GM21515 (cell line): ENCODE measurements around the gene MLEC.
"Not testable (repeated sequence)": the region's sequence is repeated elsewhere in the genome, so short reads cannot be mapped to it uniquely, and the experiment has no call there.

Experiments
- ATAC-seq: cut with Tn5 transposase; IDR thresholded peaks from one replicate; pipeline ENCODE4 v1.9.1; 2021; ENCODE audit not compliant: unreplicated experiment

The MLEC gene

GRCh38 chr12:120720234-120720986 lies 33.5 kb downstream of the MLEC start:
- no peak for ATAC-seq

GRCh38 chr12:120720987-120721801 lies 34.2 kb downstream of the MLEC start:
- no peak for ATAC-seq

- no peak for ATAC-seq
Measured at GRCh38 chr12:120721866-120722265, 34.9 kb downstream of the MLEC start.

GRCh38 chr12:120722784-120723183 lies 35.8 kb downstream of the MLEC start:
- ATAC-seq: no peak

GRCh38 chr12:120724720-120725119 lies 37.8 kb downstream of the MLEC start:
- ATAC-seq: no peak

GRCh38 chr12:120725151-120725658 lies 38.3 kb downstream of the MLEC start:
- ATAC-seq: peak; percentile 16

GRCh38 chr12:120725659-120726509 lies 38.9 kb downstream of the MLEC start, which contains the start of gene ACADS:
ACADS (plus strand) TSS chr12:120725826; CDS start chr12:120725886, 60 bp downstream.
- ATAC-seq: peak; percentile 95

GRCh38 chr12:120726510-120726793 lies 39.5 kb downstream of the MLEC start:
- ATAC-seq: no peak

GRCh38 chr12:120726961-120727360 lies 40.0 kb downstream of the MLEC start:
- ATAC-seq: no peak

- not testable (repeated sequence) for ATAC-seq
Measured at GRCh38 chr12:120732198-120732597, 45.2 kb downstream of the MLEC start.

- no peak for ATAC-seq
Measured at GRCh38 chr12:120733574-120733973, 46.6 kb downstream of the MLEC start.

- no peak for ATAC-seq
Measured at GRCh38 chr12:120734210-120734609, 47.3 kb downstream of the MLEC start.

GRCh38 chr12:120735181-120735580 lies 48.2 kb downstream of the MLEC start:
- no peak for ATAC-seq

- no peak for ATAC-seq
Measured at GRCh38 chr12:120736404-120737331, 49.7 kb downstream of the MLEC start.

GRCh38 chr12:120737557-120738251 lies 50.8 kb downstream of the MLEC start:
- ATAC-seq: no peak

- ATAC-seq: no peak
Measured at GRCh38 chr12:120738252-120739030, 51.5 kb downstream of the MLEC start.

- no peak for ATAC-seq
Measured at GRCh38 chr12:120739031-120739762, 52.2 kb downstream of the MLEC start.
